ENCODE measurements around the gene PLCXD3.

DNA sequence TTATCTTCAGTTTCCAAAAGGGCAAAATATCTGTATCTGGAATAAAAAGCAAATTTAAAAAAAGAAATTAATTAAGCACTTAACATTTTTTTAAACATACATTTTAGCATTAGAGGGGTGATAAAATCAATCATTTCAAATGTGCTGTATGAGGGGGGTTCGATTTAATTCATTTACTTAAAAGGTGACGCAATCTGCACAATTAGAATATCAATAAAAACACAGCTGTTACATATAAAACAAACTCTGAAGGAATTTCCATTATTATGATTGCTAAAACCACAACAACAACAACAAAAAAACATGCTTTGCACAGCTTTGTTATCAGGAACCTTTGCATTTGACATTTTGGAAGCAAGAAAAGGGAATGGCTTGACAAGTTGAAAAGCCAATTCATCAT, 225.5 kb downstream of the PLCXD3 start:
- TF ChIP-seq POLR2AphosphoS5 (IDR thresholded peaks at IDR 0.05): no peak
- TF ChIP-seq, protein P1, sequence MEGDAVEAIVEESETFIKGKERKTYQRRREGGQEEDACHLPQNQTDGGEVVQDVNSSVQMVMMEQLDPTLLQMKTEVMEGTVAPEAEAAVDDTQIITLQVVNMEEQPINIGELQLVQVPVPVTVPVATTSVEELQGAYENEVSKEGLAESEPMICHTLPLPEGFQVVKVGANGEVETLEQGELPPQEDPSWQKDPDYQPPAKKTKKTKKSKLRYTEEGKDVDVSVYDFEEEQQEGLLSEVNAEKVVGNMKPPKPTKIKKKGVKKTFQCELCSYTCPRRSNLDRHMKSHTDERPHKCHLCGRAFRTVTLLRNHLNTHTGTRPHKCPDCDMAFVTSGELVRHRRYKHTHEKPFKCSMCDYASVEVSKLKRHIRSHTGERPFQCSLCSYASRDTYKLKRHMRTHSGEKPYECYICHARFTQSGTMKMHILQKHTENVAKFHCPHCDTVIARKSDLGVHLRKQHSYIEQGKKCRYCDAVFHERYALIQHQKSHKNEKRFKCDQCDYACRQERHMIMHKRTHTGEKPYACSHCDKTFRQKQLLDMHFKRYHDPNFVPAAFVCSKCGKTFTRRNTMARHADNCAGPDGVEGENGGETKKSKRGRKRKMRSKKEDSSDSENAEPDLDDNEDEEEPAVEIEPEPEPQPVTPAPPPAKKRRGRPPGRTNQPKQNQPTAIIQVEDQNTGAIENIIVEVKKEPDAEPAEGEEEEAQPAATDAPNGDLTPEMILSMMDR (IDR thresholded peaks at IDR 0.05): no peak
- TF ChIP-seq POLR2A (IDR thresholded peaks at IDR 0.05): no peak
- TF ChIP-seq EP300 (IDR thresholded peaks at IDR 0.05): no peak

Data from upper lobe of left lung (tissue), 4 donors.